MM.1S (cell line): Measurements from ENCODE around the gene CBLIF.

Experiments used
- CTCF ChIP-seq: fragments of 300-600 bp; sonication (generic); IDR thresholded peaks from 2 replicates; pipeline ENCODE4 v1.5.1; 2016; ENCODE audit warnings: antibody characterized with exemption, low read length, mixed read lengths
- EZH2 ChIP-seq: fragments of 300-600 bp; sonication (generic); optimal IDR thresholded peaks from 2 replicates; pipeline ENCODE3; 2017; ENCODE audit warnings: low read depth, mild to moderate bottlenecking, antibody characterized with exemption, low read length, mixed read lengths
- EZH2phosphoT487 ChIP-seq: fragments of 300-600 bp; sonication (generic); IDR thresholded peaks from 2 replicates; pipeline ENCODE4 v1.6.1; 2018; ENCODE audit warnings: antibody characterized with exemption, low read length

- TF ChIP-seq CTCF (no peak), EZH2phosphoT487 (no peak), EZH2 (no peak)
Observed at GRCh38 chr11:59875856-59876519, 30.7 kb upstream of the CBLIF start.
